K562 (cell line): Measurements from ENCODE around the gene C2orf76. TPM values are rescaled to one million over a fixed set of nuclear protein-coding genes. Genes with fewer than 3 reads are reported as not detected.

Experiments used
- ATAC-seq: fragments of 200-7000 bp; cut with Tn5 transposase; 3 replicates; pipeline ENCODE4 v1.9.1; 2020; ENCODE audit warnings: moderate library complexity
- BruUV-seq: library from RNA; stranded (reverse); fragments of 400-500 nt; replicated peaks from 2 replicates; lab custom pipeline; 2021; lab: Mats Ljungman, UMichigan
- CTCF ChIA-PET: fragments of 300-600 bp; formaldehyde crosslinking; extraction: SDS; loops from one replicate; lab custom pipeline; 2021; ENCODE audit warnings: low intra/inter-chr PET ratio; lab: Yijun Ruan, JAX
- POLR2A ChIA-PET: fragments of 300-600, 350-650 bp; sonication (Branson Sonifier 250); formaldehyde crosslinking; extraction: SDS; loops from one replicate; lab custom pipeline; 2021; ENCODE audit warnings: antibody characterized with exemption, inconsistent platforms; lab: Yijun Ruan, JAX
- DNase-seq, 4 experiments: peaks; one replicate each; pipeline versions ENCODE4 v3.0.0 to v3.0.0-alpha.2; 2011 to 2018; ENCODE audit warnings: low spot score in 3 of 4, mixed read lengths in 3 of 4; ENCODE audit errors: extremely low read depth in 1 of 4
- FAIRE-seq: peaks from 2 replicates; lab custom pipeline; 2011; peaks lifted over from hg19 to GRCh38; lab: Jason Lieb, UNC
- H2AFZ ChIP-seq: 2 replicates; pipeline ENCODE4 v1.6.0; 2011; ENCODE audit warnings: low read depth, low read length, control low read depth, inconsistent platforms
- H3K27ac ChIP-seq: fragments of 200-600 bp; 3 replicates; pipeline ENCODE4 v1.8.0; 2011; ENCODE audit warnings: low read depth, mild to moderate bottlenecking, control low read depth, inconsistent platforms, low read length, moderate library complexity, mixed read lengths; ENCODE audit errors: extremely low read depth
- H3K27me3 ChIP-seq, 2 experiments: fragments of 300-600 bp in 1 of 2; 2 replicates in 1 of 2; 3 replicates in 1 of 2; pipeline versions ENCODE4 v1.6.0 to v1.8.0; 2011; ENCODE audit warnings: inconsistent platforms in 2 of 2, low read length in 2 of 2, mild to moderate bottlenecking in 1 of 2, mixed read lengths in 1 of 2, moderate library complexity in 1 of 2; ENCODE audit not compliant: control insufficient read depth in 2 of 2, insufficient read depth in 2 of 2
- H3K36me3 ChIP-seq: fragments of 300-600 bp; 3 replicates; pipeline ENCODE4 v1.8.0; 2011; ENCODE audit warnings: mild to moderate bottlenecking, low read length, inconsistent platforms; ENCODE audit not compliant: control insufficient read depth, insufficient read depth
- H3K4me1 ChIP-seq, 2 experiments: fragments of 200-600 bp in 1 of 2; replicated peaks in 1 of 2; 2 replicates in 1 of 2; 3 replicates in 1 of 2; pipeline versions ENCODE4 v1.5.1 to v1.8.0; 2011; ENCODE audit warnings: inconsistent platforms in 2 of 2, low read length in 2 of 2, mild to moderate bottlenecking in 1 of 2, mixed read lengths in 1 of 2, moderate library complexity in 1 of 2; ENCODE audit not compliant: control insufficient read depth in 2 of 2, insufficient read depth in 2 of 2
- H3K4me2 ChIP-seq: 2 replicates; pipeline ENCODE4 v1.6.1; 2011; ENCODE audit warnings: low read length, control low read depth, inconsistent platforms, mixed read lengths; ENCODE audit not compliant: insufficient read depth
- H3K4me3 ChIP-seq: fragments of 200-600 bp; sonication (generic), shearing (Covaris generic); 2 replicates; pipeline ENCODE4 v1.5.1; 2016; ENCODE audit warnings: control low read depth, inconsistent platforms
- H3K79me2 ChIP-seq: fragments of 200-600 bp; 3 replicates; pipeline ENCODE4 v1.8.0; 2011; ENCODE audit warnings: low read length, inconsistent platforms; ENCODE audit not compliant: control insufficient read depth, insufficient read depth
- H3K9ac ChIP-seq, 2 experiments: 2 replicates each; pipeline versions ENCODE4 v1.6.0 to v1.6.1; 2011; ENCODE audit warnings: low read depth in 2 of 2, low read length in 2 of 2, control low read depth in 1 of 2, inconsistent platforms in 1 of 2, mild to moderate bottlenecking in 1 of 2, mixed read lengths in 1 of 2; ENCODE audit not compliant: insufficient read depth in 1 of 2
- H3K9me1 ChIP-seq: one replicate; pipeline ENCODE4 v1.6.0; 2011; ENCODE audit warnings: inconsistent platforms, mild to moderate bottlenecking, low read length, moderate library complexity; ENCODE audit not compliant: control insufficient read depth, insufficient read depth
- H3K9me3 ChIP-seq: replicated peaks from 2 replicates; pipeline ENCODE4 v1.5.1; 2011; ENCODE audit warnings: low read depth, low read length, inconsistent platforms; ENCODE audit not compliant: control insufficient read depth, insufficient read depth
- H4K20me1 ChIP-seq: replicated peaks from 2 replicates; pipeline ENCODE4 v1.6.1; 2011; ENCODE audit warnings: low read length, inconsistent platforms, mixed read lengths; ENCODE audit not compliant: control insufficient read depth, insufficient read depth
- CREM ChIP-seq: IDR thresholded peaks from 2 replicates; pipeline ENCODE4 v1.6.1; 2014; ENCODE audit warnings: antibody characterized with exemption, low read depth
- FIP1L1 ChIP-seq: fragments of 200-400 bp; formaldehyde crosslinking; IDR thresholded peaks from 2 replicates; pipeline ENCODE4 v1.6.1; 2018; ENCODE audit warnings: mild to moderate bottlenecking, low read depth, low read length; ENCODE audit not compliant: poor library complexity, severe bottlenecking
- HSF4 ChIP-seq: fragments of 250-450 bp; sonication (Bioruptor Pico); IDR thresholded peaks from 2 replicates; pipeline ENCODE4 v2.1.2; 2022; ENCODE audit warnings: mild to moderate bottlenecking, moderate library complexity, borderline replicate concordance
- KDM4B ChIP-seq, 2 experiments: fragments of 450-650 bp in 1 of 2; sonication (generic) in 1 of 2; IDR thresholded peaks; 2 replicates each; pipeline ENCODE4 v1.6.1; 2016 to 2017; ENCODE audit warnings: borderline replicate concordance in 2 of 2, antibody characterized with exemption in 1 of 2, low read depth in 1 of 2, mild to moderate bottlenecking in 1 of 2
- MIER1 ChIP-seq: fragments of 450-650 bp; IDR thresholded peaks from 2 replicates; pipeline ENCODE4 v1.6.1; 2016; ENCODE audit warnings: antibody characterized with exemption, mild to moderate bottlenecking, low read depth
- PHF8 ChIP-seq: fragments of 200-600 bp; sonication (generic); IDR thresholded peaks from 2 replicates; pipeline ENCODE4 v1.6.1; 2012; ENCODE audit warnings: mixed run types, mild to moderate bottlenecking, inconsistent platforms, low read length, moderate library complexity, borderline replicate concordance
- POLR2B ChIP-seq: fragments of 450-650 bp; IDR thresholded peaks from 2 replicates; pipeline ENCODE4 v1.6.1; 2018; ENCODE audit warnings: low read depth; ENCODE audit not compliant: partially characterized antibody
- SAFB ChIP-seq: fragments of 200-400 bp; formaldehyde crosslinking; IDR thresholded peaks from 2 replicates; pipeline ENCODE4 v1.6.1; 2017; ENCODE audit warnings: low read depth, low read length, borderline replicate concordance
- SMARCC2 ChIP-seq: fragments of 450-650 bp; IDR thresholded peaks from 2 replicates; pipeline ENCODE4 v1.6.1; 2017; ENCODE audit warnings: antibody characterized with exemption, moderate library complexity, mild to moderate bottlenecking, low read depth
- SP2 ChIP-seq: IDR thresholded peaks from 2 replicates; pipeline ENCODE4 v1.6.1; 2011; ENCODE audit warnings: mild to moderate bottlenecking, low read depth, low read length, moderate library complexity; ENCODE audit not compliant: poor library complexity, severe bottlenecking; ENCODE audit errors: extremely low read depth
- STAG1 ChIP-seq: sonication (generic); formaldehyde crosslinking; IDR thresholded peaks from 2 replicates; pipeline ENCODE4 v1.5.0; 2020; ENCODE audit warnings: missing genetic modification reagents, borderline replicate concordance
- TCF7 ChIP-seq: sonication (generic); IDR thresholded peaks from 2 replicates; pipeline ENCODE4 v1.6.1; 2016; ENCODE audit warnings: antibody characterized with exemption, borderline replicate concordance
- TGIF2 ChIP-seq: sonication (generic); formaldehyde crosslinking; IDR thresholded peaks from 2 replicates; pipeline ENCODE4 v1.8.1; 2022; ENCODE audit warnings: mild to moderate bottlenecking, missing genetic modification reagents, moderate library complexity
- ZC3H11A ChIP-seq: IDR thresholded peaks from 2 replicates; pipeline ENCODE4 v1.6.1; 2012; ENCODE audit warnings: low read depth, low read length, improper control_type of control experiment
- ZFP36 ChIP-seq: fragments of 150-350 bp; IDR thresholded peaks from 2 replicates; pipeline ENCODE4 v1.6.1; 2018; ENCODE audit warnings: low read length, low read depth; ENCODE audit not compliant: partially characterized antibody
- ZNF316 ChIP-seq: fragments of 450-650 bp; IDR thresholded peaks from 2 replicates; pipeline ENCODE4 v1.6.1; 2016
- ZNF584 ChIP-seq: fragments of 200-800 bp; sonication (Bioruptor generic); IDR thresholded peaks from 2 replicates; pipeline ENCODE4 v1.6.1; 2016; ENCODE audit warnings: low read depth, mild to moderate bottlenecking, missing genetic modification characterization, missing compliant biosample characterization
- ZNF76 ChIP-seq: fragments of 250-450 bp; sonication (Bioruptor Pico); IDR thresholded peaks from 2 replicates; pipeline ENCODE4 v1.4.0; 2020; ENCODE audit warnings: mild to moderate bottlenecking, moderate library complexity, borderline replicate concordance
- WGBS: fragments of 100-300 bp; shearing (Covaris generic); methylation state at CpG from one replicate; pipeline ENCODE4 v1.1.6; 2016; ENCODE audit warnings: low coverage, mixed read lengths; ENCODE audit not compliant: insufficient coverage; ENCODE audit errors: missing lambda C conversion rate; 5-methylcytosine and 5-hydroxymethylcytosine counted together
- in situ Hi-C: fragments of 300-500 bp; cut with MboI; formaldehyde crosslinking; loops from 4 replicates; pipeline ENCODE4 v1.15.0; 2018; ENCODE audit warnings: inconsistent platforms, mixed read lengths
- intact Hi-C: fragments of 100-400 bp; cut with micrococcal nuclease; formaldehyde crosslinking; loops from 2 replicates; pipeline ENCODE4 v1.14.2; 2022
- polyA plus RNA-seq, 8 experiments: library from polyadenylated mRNA; depleted of rRNA in 4 of 8; stranded (reverse) in 5 of 8; unstranded in 3 of 8; fragments of >200 nt; fragmentation: Nextera tagmentation in 2 of 8; fragmentation: Illumina TruSeq in 1 of 8; extraction: Ambion mirVana in 2 of 8; extraction: Trizol in 1 of 8; gene quantifications; 2 replicates each; pipeline versions ENCODE4 v1.2.1 to v1.2.3, GENCODE V29; 2011 to 2014; ENCODE audit warnings: inconsistent platforms in 1 of 8, missing spikeins in 1 of 8
- total RNA-seq, 7 experiments: library from RNA; depleted of rRNA in 6 of 7; stranded (reverse); fragments of >200 nt in 6 of 7; fragmentation: Illumina TruSeq in 2 of 7; extraction: Trizol in 2 of 7; gene quantifications; 2 replicates each; pipeline versions ENCODE4 v1.2.1 to v1.2.3, GENCODE V29; 2011 to 2021; ENCODE audit warnings: low replicate concordance in 1 of 7
- TF ChIP-seq, protein P1 (sequence below): fragments of 450-650 bp; IDR thresholded peaks from 2 replicates; pipeline ENCODE4 v1.6.1; 2014; ENCODE audit warnings: low read depth, mild to moderate bottlenecking, moderate library complexity, borderline replicate concordance

The C2orf76 gene
- total and polyA plus RNA-seq, 9 of the 15 experiments (the other 6 are each of a cell fraction or from before 2014, with no cell fraction given), result 4.8 to 26.2 (median 14.5) TPM

GRCh38 chr2:119389615-119390306 lies 23.1 kb upstream of the C2orf76 start (continued):
- no peak for TF ChIP-seq SP2
- TF ChIP-seq CREM, result no peak
- TF ChIP-seq, all 486 proteins: peak for 32

GRCh38 chr2:119387381-119388129 lies 20.9 kb upstream of the C2orf76 start:
- DNase-seq (peak; percentile 22 to 65 (median 30)), FAIRE-seq (no peak), ATAC-seq (peak; percentile 67)
- ChIA-PET POLR2A (no interaction called here), CTCF (no interaction called here)
- no peak overlapping the region for H3K9ac ChIP-seq
- H4K20me1 ChIP-seq, result no peaks in the 10 kb centered on the region
- no peaks in the 10 kb centered on the region for H3K36me3 ChIP-seq
- no peak overlapping the region for H3K4me2 ChIP-seq
- H3K27ac ChIP-seq, result no peak overlapping the region
- peaks cover 1 to 14% of the 10 kb centered on the region in 2 experiments; a peak in 3 of 5 replicates for H3K27me3 ChIP-seq
- intact Hi-C loops (loop anchor here (5.0 kb wide), 1 partner anchor 70 kb away; no protein-coding TSS in a partner anchor), in situ Hi-C loops (no loop called here)
- H3K79me2 ChIP-seq, result no peaks in the 10 kb centered on the region
- H2AFZ ChIP-seq, result peak overlapping the region; percentile 38; the same call in 1 of the 2 replicates
- WGBS, result 24% methylated on average over 9 of the region's 9 CpGs
- no peaks in the 10 kb centered on the region for H3K9me1 ChIP-seq
- no peak overlapping the region for H3K4me3 ChIP-seq
- no TSS peak for BruUV-seq
- H3K4me1 ChIP-seq, result peaks cover 0 to 8% of the 10 kb centered on the region in 2 experiments; a peak in 4 of 5 replicates
- H3K9me3 ChIP-seq, result no peaks in the 10 kb centered on the region
- TF ChIP-seq, protein P1, sequence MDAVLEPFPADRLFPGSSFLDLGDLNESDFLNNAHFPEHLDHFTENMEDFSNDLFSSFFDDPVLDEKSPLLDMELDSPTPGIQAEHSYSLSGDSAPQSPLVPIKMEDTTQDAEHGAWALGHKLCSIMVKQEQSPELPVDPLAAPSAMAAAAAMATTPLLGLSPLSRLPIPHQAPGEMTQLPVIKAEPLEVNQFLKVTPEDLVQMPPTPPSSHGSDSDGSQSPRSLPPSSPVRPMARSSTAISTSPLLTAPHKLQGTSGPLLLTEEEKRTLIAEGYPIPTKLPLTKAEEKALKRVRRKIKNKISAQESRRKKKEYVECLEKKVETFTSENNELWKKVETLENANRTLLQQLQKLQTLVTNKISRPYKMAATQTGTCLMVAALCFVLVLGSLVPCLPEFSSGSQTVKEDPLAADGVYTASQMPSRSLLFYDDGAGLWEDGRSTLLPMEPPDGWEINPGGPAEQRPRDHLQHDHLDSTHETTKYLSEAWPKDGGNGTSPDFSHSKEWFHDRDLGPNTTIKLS, result no peak
- no peak for TF ChIP-seq MIER1
- no peak for TF ChIP-seq FIP1L1
- no peak for TF ChIP-seq POLR2B
- no peak for TF ChIP-seq ZC3H11A
- TF ChIP-seq ZNF76, result 0 out of 2 replicates have a peak, but pooled peaks have one; percentile 45
- TF ChIP-seq ZFP36, result no peak
- TF ChIP-seq STAG1, result no peak
- TF ChIP-seq SAFB, result no peak
- TF ChIP-seq ZNF316, result no peak
- TF ChIP-seq KDM4B (IDR thresholded peaks at IDR 0.05; ENCODE audit: borderline replicate concordance in 2 of 2, low read depth in 1 of 2), result no peak
- no peak for TF ChIP-seq TCF7
- TF ChIP-seq PHF8, result no peak
- TF ChIP-seq HSF4 (CRISPR knock-in tag), result no peak
- no peak for TF ChIP-seq TGIF2 (CRISPR knock-in tag)
- no peak for TF ChIP-seq ZNF584
- TF ChIP-seq SMARCC2, result no peak
